HG03066 (cell line): ENCODE results near the gene E2F8.

Experiments
- ATAC-seq: cut with Tn5 transposase; IDR thresholded peaks from one replicate; pipeline ENCODE4 v1.9.1; 2021; ENCODE audit warnings: low read depth; ENCODE audit not compliant: unreplicated experiment

E2F8 gene

GRCh38 chr11:19253817-19254216 lies 13.1 kb upstream of the E2F8 start:
- no peak for ATAC-seq

DNA sequence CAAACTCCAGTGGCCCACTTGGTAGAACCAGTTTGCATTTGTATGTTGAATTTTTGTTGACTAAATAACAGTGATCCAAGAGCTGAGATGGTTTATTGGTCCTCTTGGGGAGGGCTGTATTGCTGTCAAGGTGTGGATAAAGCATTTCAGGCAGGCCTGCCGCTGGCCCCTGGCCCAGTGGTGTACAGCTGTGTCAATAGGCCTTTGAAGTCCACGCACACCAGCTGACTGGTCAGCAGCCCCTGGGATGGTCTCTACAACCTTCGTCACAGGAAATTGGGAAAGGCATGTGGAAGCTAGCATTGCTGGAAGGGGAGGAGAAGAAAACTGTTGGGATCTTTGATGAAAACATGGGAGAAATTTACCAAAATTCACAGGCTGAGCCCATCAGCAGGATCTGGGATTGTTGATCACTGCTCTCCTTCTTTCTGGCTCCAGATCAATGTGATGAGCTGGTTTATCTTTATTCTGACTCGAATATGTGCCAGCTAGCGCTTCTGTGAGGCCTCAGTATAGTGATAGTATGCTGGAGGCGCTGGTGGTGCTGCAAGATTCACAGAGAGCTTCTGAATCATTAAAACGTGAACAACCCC lies 12.5 kb upstream of the E2F8 start:
- ATAC-seq, result no peak

GRCh38 chr11:19252394-19253152 lies 11.8 kb upstream of the E2F8 start:
- ATAC-seq, result no peak

DNA sequence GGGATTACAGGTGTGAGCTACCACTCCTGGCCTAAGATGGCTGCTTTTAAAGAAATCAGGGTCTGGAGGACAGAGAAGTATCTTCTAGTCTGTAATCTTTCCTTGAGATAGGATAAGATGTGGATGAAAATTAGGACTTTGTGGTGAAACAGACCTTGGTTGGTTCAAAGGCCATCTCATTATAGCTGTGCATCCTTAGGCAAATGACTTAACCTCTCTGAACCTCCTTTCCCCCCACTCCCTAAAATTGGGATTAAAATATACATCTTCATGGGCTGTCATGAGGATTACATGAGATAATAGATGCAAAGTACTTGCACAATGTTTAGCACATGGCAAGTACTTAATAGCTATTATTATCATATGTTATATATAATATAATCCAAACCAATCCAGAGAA lies 10.8 kb upstream of the E2F8 start:
- no peak for ATAC-seq

GRCh38 chr11:19246816-19247215 lies 6.1 kb upstream of the E2F8 start:
- no peak for ATAC-seq

- ATAC-seq, result no peak
Measured at GRCh38 chr11:19245351-19245750, 4.6 kb upstream of the E2F8 start.

DNA sequence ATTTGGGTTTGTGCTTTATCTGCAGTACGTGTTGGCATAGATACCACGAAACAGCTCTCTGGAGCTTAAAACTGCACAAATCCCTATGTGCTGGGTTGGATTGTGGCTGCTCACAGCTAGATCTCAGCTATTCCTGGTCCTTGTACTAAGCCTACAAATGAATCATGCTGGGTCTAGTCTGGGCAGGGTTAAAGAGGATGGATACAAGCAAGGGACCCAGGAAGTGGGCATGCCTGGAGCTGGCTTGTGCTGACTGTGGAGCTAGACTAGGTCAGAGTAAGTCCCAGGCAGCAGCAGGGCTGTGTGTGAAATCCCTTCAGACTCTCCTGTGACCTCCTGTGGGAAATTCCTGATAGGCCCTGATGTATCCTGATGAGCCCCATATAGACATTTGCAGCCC lies 3.9 kb upstream of the E2F8 start:
- ATAC-seq, result no peak

GRCh38 chr11:19244084-19244483 lies 3.3 kb upstream of the E2F8 start:
- no peak for ATAC-seq

- no peak for ATAC-seq
Measured at GRCh38 chr11:19243613-19244012, 2.9 kb upstream of the E2F8 start.

DNA sequence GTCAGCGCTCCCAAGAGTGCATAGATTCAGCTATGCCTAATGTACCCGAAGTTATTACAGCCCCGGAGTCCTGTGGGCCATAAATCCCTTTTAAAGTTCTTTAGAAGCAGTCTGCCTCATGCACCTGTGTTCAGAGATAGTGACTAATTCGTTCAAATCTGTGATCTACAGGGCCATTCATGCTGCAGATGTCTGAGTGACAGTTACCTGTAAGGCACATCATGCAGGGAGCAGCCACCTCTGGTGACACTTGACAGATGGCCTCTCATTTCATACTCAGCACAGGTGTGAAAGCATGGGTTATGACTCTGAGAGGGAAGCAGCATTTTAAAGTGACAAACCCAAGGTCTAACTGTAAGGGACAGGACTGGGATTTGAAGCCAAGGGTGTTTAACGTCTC lies 2.4 kb upstream of the E2F8 start:
- ATAC-seq, result no peak

DNA sequence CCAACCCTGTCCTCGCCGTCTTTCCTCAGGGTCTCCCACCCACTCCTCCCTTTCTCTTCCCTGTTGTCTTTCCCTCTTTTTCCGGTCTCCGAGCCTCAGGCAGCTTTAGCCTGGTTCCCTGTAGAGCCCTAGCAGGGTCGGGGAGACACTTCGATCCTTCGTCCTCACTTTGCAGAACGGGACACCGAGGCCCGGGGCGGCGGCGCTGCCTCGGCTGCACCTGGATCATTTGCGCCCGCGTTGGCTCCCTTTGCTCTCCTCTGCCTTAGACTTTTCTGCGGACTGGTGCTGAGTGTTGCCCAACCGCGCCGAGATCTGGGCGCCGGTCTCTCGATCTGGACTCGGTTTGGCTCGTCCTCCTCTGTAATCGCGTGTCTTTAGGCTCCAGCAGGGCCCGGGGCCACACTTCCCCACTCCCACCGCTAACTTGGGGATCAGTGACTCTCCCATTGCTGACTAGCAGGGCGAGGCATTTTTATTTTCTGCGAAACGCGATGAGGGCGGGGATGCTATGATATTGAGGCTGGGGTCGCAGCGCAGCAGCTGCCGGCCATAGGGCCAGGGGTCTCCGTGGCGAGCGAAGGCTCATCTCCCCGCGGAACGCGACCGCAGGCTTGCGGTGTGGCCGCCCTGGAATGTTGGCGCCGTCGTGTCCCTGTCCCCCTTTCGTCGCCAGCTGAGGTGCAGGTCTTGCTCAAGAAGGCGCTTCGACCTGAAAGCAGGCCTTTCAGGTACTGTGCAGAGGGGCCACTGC lies 1.6 kb upstream of the E2F8 start:
- no peak for ATAC-seq

GRCh38 chr11:19241260-19242178 lies 774 bp upstream of the E2F8 start:
- peak; percentile 35 for ATAC-seq

DNA sequence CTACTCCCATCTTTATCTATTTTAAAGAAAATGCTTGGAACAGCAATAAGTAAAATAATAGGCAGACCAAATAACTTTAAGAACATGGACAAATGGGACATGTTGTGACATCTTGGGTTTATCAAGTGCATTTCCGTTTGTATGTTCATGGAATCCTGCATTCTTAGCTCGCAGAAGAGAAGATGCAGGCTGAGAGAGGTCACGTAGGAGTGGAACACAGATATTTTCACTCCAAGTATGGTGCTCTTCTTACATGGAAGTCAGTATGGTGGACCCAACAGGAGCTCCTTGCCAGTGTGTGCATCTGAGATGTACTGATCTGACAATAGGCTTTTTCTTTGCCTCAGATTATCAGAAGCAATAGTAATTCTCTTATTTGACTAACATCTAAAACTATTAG lies 1.7 kb downstream of the E2F8 start:
- ATAC-seq, result no peak

DNA sequence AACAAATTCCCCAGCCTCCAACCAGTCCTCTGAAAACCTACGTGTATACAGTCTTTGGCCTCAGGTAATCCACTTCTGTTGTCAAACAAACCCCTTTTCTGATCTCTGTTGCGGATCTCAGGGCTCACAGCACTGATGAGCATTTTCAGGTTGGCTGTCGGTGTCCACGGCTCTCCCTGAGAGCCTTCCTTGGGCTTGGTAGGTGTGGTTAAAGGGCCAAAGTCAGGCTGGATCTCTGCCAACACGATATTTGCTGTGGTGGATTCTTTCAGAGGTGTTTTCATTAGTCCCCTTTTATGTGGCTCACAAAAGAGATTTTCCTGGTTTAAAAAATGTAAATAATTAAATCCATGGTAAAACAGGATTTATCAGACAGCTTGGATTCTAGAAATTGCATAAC lies 2.9 kb downstream of the E2F8 start:
- no peak for ATAC-seq

- no peak for ATAC-seq
Measured at GRCh38 chr11:19237381-19237780, 3.4 kb downstream of the E2F8 start.

- no peak for ATAC-seq
Measured at GRCh38 chr11:19234231-19234817, 6.4 kb downstream of the E2F8 start.

DNA sequence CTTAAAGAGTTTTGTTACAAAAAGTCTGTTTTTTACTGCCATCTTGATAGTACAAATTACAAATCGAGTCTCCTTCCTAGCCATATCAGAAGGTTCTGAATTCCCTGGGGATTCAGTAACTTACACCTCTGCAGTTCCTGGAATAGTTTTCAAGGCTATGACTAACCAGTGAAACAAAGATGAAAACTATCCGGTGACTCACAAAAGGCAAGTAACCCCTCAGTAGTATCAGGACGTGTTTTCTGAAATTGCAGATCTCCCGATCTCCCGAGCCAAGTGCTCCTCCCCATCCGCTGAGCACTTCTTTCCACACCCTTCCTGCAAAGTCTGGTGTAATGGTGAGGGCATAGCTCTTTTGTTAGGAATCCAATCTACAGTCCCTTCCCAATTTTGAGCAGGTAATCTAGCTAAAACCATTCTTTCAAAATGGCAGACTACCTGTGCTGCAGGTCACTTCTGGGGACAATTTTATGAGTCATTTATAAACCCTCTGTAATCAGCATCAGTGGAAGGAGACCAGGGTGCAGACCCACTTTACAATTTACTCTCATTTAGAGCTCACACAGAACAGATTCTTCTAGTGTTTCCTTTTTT lies 7.7 kb downstream of the E2F8 start:
- ATAC-seq, result no peak

DNA sequence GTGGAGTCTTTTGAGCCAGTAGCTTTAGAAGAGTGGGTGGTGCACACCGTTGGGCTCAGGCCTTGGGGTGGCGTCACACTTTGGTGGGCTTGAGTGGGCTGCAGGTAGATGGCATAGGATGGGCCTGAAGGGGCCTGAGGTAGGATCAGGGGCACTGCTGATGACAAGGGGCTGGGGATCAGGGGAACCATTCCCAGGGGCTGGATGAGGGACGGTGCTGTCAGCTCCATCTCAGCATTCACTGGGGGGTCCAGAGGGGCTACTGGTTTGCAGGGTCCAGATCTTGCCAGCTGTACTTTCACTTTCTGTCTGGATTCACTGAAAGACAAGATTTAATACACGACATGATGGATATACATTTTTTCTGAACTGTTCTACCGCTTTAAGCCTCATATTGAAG lies 11.1 kb downstream of the E2F8 start:
- ATAC-seq, result no peak

DNA sequence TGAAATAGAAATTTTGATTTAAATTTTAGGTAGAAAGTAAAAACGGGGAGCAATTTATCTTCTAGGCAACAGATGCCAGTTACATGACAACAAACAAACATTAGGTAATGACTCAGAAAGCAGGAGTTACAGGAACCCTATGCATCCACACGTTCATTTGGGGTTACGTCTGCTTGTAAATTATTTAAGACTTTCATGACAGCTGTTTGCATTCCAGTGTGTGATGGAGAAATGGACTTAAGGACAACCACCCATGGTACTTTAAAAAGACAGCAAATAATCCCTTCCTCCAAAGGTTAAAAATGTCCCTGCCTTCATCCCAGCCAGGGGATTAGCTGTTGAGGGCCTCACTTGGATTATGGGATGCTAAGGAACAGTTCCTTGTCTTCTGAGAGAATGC lies 11.8 kb downstream of the E2F8 start:
- ATAC-seq, result no peak
